Keratinocyte (primary cell): ENCODE measurements around the gene PLAU. TPM values are rescaled to one million over a fixed set of nuclear protein-coding genes. Genes with fewer than 3 reads are reported as not detected.

ENCODE experiments used
- DNase-seq: peaks from one replicate; pipeline ENCODE4 v3.0.0-alpha.2; 2011; ENCODE audit warnings: low read depth, missing footprints, low spot score
- FAIRE-seq: peaks from 2 replicates; lab custom pipeline; 2011; peaks lifted over from hg19 to GRCh38; lab: Jason Lieb, UNC
- H2AFZ ChIP-seq: 2 replicates; pipeline ENCODE4 v1.6.0; 2012; ENCODE audit warnings: low read length, control low read depth, inconsistent platforms; ENCODE audit not compliant: control insufficient read depth
- H3K27ac ChIP-seq: 2 replicates; pipeline ENCODE4 v1.5.1; 2011; ENCODE audit warnings: low read length; ENCODE audit not compliant: control insufficient read depth, insufficient read depth
- H3K27me3 ChIP-seq: 3 replicates; pipeline ENCODE4 v1.6.0; 2011; ENCODE audit warnings: low read length; ENCODE audit not compliant: control insufficient read depth, insufficient read depth; ENCODE audit errors: extremely low read depth
- H3K36me3 ChIP-seq, 2 experiments: 2 replicates in 1 of 2; 3 replicates in 1 of 2; pipeline ENCODE4 v1.5.1; 2011; ENCODE audit warnings: low read length in 2 of 2, mild to moderate bottlenecking in 1 of 2; ENCODE audit not compliant: control insufficient read depth in 2 of 2, insufficient read depth in 2 of 2; ENCODE audit errors: extremely low read depth in 1 of 2
- H3K4me1 ChIP-seq: 3 replicates; pipeline ENCODE4 v1.5.1; 2011; ENCODE audit warnings: low read length; ENCODE audit not compliant: control insufficient read depth, insufficient read depth; ENCODE audit errors: extremely low read depth
- H3K4me2 ChIP-seq: 3 replicates; pipeline ENCODE4 v1.6.0; 2011; ENCODE audit warnings: low read depth, low read length; ENCODE audit not compliant: control insufficient read depth, insufficient read depth; ENCODE audit errors: extremely low read depth
- H3K4me3 ChIP-seq, 3 experiments: fragments of 200-600 bp in 1 of 3; sonication (generic) in 1 of 3; 2 replicates in 2 of 3; 3 replicates in 1 of 3; pipeline ENCODE4 v1.5.1; 2011 to 2016; ENCODE audit warnings: low read length in 3 of 3, mild to moderate bottlenecking in 3 of 3, control low read depth in 2 of 3, inconsistent platforms in 1 of 3, low read depth in 1 of 3, mixed read lengths in 1 of 3, mixed run types in 1 of 3, moderate library complexity in 1 of 3; ENCODE audit not compliant: control insufficient read depth in 2 of 3, insufficient read depth in 2 of 3; ENCODE audit errors: extremely low read depth in 1 of 3
- H3K79me2 ChIP-seq: 2 replicates; pipeline ENCODE4 v1.6.0; 2012; ENCODE audit warnings: low read length; ENCODE audit not compliant: control insufficient read depth, insufficient read depth
- H3K9ac ChIP-seq: 3 replicates; pipeline ENCODE4 v1.6.0; 2011; ENCODE audit warnings: low read length; ENCODE audit not compliant: control insufficient read depth, insufficient read depth; ENCODE audit errors: extremely low read depth
- H3K9me1 ChIP-seq: 3 replicates; pipeline ENCODE4 v1.6.0; 2011; ENCODE audit warnings: low read length; ENCODE audit not compliant: control insufficient read depth, insufficient read depth; ENCODE audit errors: extremely low read depth
- H3K9me3 ChIP-seq: 2 replicates; pipeline ENCODE4 v1.5.1; 2012; ENCODE audit warnings: low read depth, low read length; ENCODE audit not compliant: control insufficient read depth
- H4K20me1 ChIP-seq: 3 replicates; pipeline ENCODE4 v1.6.0; 2011; ENCODE audit warnings: low read length; ENCODE audit not compliant: control insufficient read depth, insufficient read depth; ENCODE audit errors: extremely low read depth
- CTCF ChIP-seq, 3 experiments: IDR thresholded peaks in 1 of 3; conservative IDR thresholded peaks in 1 of 3; optimal IDR thresholded peaks in 1 of 3; 2 replicates in 2 of 3; 3 replicates in 1 of 3; pipeline versions ENCODE3 to v1.5.1; 2011; ENCODE audit warnings: low read length in 3 of 3, mild to moderate bottlenecking in 3 of 3, moderate library complexity in 2 of 3, control low read depth in 1 of 3, inconsistent platforms in 1 of 3; ENCODE audit not compliant: insufficient read depth in 2 of 3; ENCODE audit errors: extremely low read depth in 1 of 3
- EZH2 ChIP-seq: IDR thresholded peaks from one replicate; pipeline ENCODE4 v1.6.1; 2012; ENCODE audit warnings: inconsistent platforms, mild to moderate bottlenecking, low read length, moderate library complexity
- dilution Hi-C: fragments of 300-500 bp; cut with MboI; formaldehyde crosslinking; loops from one replicate; pipeline ENCODE4 v1.7.0; 2020; ENCODE audit warnings: low sequenced_read_pairs; ENCODE audit not compliant: extremely low pct_ligation_motif_present
- polyA plus RNA-seq, 5 experiments: library from polyadenylated mRNA; depleted of rRNA in 3 of 5; stranded (reverse) in 3 of 5; stranded (forward) in 1 of 5; unstranded in 1 of 5; fragments of >200 nt; gene quantifications; 1 replicate in 1 of 5; 2 replicates in 3 of 5; 3 replicates in 1 of 5; pipeline versions ENCODE4 v1.2.1 to v1.2.3, GENCODE V29; 2011 to 2012; ENCODE audit warnings: missing spikeins in 2 of 5, low read depth in 1 of 5, low replicate concordance in 1 of 5

PLAU gene
- polyA plus RNA-seq, 1 donor (not counting 4 experiments of a cell fraction or from before 2014, with no cell fraction given) = 262 TPM

- peaks cover 27% of the 10 kb centered on the region for H3K4me1 ChIP-seq
- no peaks in the 10 kb centered on the region for H4K20me1 ChIP-seq
- peak within 1 kb of the TSS; percentile 81 for H2AFZ ChIP-seq
- H3K79me2 ChIP-seq = peaks cover 9% of the 10 kb centered on the region
- peak within 1 kb of the TSS; percentile 64 to 70 (median 66) for H3K4me3 ChIP-seq
- DNase-seq (no peak), FAIRE-seq (no peak)
- H3K27me3 ChIP-seq = no peaks in the 10 kb centered on the region
- H3K9ac ChIP-seq = peak within 1 kb of the TSS; percentile 53
- H3K36me3 ChIP-seq = peaks cover 3 to 9% of the 10 kb centered on the region in 2 experiments
- peak within 1 kb of the TSS; percentile 81 for H3K4me2 ChIP-seq
- dilution Hi-C loops = no loop called here
- no peak within 1 kb of the TSS for H3K27ac ChIP-seq
- H3K9me1 ChIP-seq = peaks cover 3% of the 10 kb centered on the region
- H3K9me3 ChIP-seq = no peaks in the 10 kb centered on the region
- no peak for TF ChIP-seq EZH2
- TF ChIP-seq CTCF (optimal IDR thresholded peaks at IDR 0.05 in 1 of 3, IDR thresholded peaks at IDR 0.05 in 1 of 3, conservative IDR thresholded peaks at IDR 0.05 in 1 of 3; ENCODE audit: extremely low read depth in 1 of 3, insufficient read depth in 2 of 3, low read length in 3 of 3) = no peak
Measured at GRCh38 chr10:73874267-73875138, 36.4 kb upstream of the PLAU start, which contains the start of gene CAMK2G. TSS of gene CAMK2G (minus strand) at chr10:73874555. CDS start at chr10:73874461, 94 bp downstream.

GRCh38 chr10:73875139-73875475 is 35.8 kb upstream of the PLAU start:
- Histone ChIP-seq H3K9ac (peak overlapping the region; percentile 53), H3K9me1 (peaks cover 3% of the 10 kb centered on the region), H2AFZ (peak overlapping the region; percentile 81), H3K4me2 (peak overlapping the region; percentile 70), H3K27ac (no peak overlapping the region), H3K27me3 (no peaks in the 10 kb centered on the region), H3K4me3 (peak overlapping the region; percentile 30 to 66 (median 51)), H3K4me1 (peaks cover 33% of the 10 kb centered on the region), H3K79me2 (peaks cover 9% of the 10 kb centered on the region), H3K36me3 (peaks cover 3 to 9% of the 10 kb centered on the region in 2 experiments), H3K9me3 (no peaks in the 10 kb centered on the region), H4K20me1 (no peaks in the 10 kb centered on the region)
- dilution Hi-C loops = no loop called here
- FAIRE-seq (no peak), DNase-seq (no peak)
- TF ChIP-seq EZH2 (no peak), CTCF (optimal IDR thresholded peaks at IDR 0.05 in 1 of 3, IDR thresholded peaks at IDR 0.05 in 1 of 3, conservative IDR thresholded peaks at IDR 0.05 in 1 of 3; ENCODE audit: extremely low read depth in 1 of 3, insufficient read depth in 2 of 3, low read length in 3 of 3) (no peak)
